GM18505 (cell line): ENCODE results near the gene DMXL2.

Experiments used
- ATAC-seq: cut with Tn5 transposase; IDR thresholded peaks from one replicate; pipeline ENCODE4 v1.9.1; 2021; ENCODE audit not compliant: unreplicated experiment
- POLR2A ChIP-seq: IDR thresholded peaks from 4 replicates; pipeline ENCODE4 v1.6.1; 2011; ENCODE audit warnings: borderline replicate concordance; ENCODE audit not compliant: insufficient read depth, insufficient read length; ENCODE audit errors: extremely low read depth

The DMXL2 gene

DNA sequence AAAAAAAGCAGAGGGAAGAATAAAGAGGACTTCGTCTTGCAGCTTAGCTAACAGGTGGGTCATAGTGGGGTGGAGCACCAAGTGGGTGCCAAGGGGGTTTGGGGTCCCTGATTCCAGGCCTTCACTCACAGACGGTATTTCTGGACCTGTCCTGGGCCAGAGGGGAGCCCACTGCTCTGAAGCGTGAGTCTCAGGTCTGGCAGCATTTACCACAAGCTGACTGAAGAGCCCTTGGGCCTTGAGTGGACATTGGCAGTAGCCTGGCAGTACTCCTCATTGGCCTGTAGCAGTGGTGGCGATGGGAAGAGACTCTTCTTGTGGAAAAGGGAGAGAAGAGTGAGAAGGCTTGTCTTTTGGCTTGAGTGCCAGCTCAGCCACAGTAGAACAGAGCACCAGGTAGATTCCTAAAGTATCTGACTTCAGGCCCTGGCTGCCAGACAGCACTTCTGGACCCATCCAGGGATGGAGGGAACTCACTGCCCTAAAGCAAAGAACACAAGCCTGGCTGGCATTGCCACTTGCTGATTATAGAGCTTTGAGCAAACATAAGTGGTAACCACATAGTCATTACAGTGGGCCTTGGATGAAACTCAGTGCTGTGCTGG, 208.2 kb downstream of the DMXL2 start:
- no peak for ATAC-seq

DNA sequence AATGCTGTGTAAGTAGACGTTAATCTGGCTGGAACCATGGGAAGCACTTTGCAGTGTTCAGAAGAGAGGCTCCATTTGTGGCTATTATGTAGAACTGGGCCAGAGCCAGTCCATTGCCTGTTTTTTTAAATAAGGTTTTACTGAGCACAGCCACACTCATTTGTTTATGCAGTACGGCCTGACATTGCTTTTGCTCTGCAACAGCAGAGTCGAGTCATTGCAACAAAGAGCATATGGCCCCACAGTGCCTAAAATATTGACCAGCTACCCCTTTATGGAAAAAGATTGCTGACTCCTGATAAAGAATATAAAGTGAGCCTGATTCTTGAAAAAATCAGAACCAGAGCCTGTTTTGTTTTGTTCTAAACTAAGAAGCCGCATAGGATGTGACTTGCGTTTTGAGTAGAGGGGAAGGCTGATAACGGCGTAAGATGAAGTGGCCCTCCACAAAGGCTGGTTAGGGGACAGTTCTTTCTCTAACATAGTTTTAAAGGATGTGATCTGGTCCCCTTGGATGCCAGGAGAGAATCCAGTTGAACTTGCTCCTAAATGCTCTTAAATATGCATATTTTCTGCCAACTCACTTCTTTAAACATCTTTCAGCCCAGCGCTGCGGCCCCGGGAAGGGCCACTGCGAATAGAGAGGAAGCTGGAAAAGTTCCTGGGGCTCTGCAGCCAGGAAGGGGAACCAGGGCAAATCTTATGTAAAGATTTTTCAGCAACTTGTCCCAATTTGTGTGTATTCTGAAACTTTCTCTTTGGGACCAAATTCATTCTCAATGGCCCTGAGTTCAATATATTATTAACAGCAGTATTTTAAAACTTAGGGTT, 216.7 kb downstream of the DMXL2 start:
- no peak for TF ChIP-seq POLR2A
- no peak for ATAC-seq

More for the DNA sequence above, 208.2 kb downstream of the DMXL2 start:
- no peak for TF ChIP-seq POLR2A

DNA sequence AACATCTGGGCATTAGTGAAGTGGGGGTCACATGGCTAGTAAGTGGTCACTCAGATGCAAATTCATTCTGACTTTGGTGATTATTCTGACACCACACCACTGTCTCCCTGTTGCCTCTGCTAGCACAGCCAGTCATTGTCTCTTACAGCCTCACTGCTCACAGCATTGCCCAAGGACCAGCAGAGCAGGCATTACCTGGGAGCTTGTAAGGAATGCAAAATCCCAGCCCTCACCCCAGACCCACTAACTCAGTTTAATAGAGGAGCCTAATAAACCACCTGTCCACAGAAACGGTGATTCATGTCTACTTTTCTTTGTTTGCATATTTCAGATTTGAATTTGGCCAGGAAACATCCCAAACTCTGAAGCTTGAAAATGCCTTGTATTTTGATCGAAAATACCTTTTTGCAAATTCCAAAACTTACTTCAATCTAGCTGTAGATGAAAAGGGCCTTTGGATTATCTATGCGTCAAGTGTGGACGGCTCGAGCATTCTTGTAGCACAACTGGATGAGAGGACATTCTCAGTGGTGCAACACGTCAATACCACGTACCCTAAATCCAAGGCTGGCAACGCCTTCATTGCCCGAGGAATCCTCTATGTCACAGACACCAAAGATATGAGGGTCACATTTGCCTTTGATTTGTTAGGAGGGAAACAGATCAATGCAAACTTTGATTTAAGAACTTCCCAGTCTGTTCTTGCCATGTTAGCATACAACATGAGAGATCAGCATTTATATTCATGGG, 218.4 kb downstream of the DMXL2 start:
- no peak for TF ChIP-seq POLR2A

DNA sequence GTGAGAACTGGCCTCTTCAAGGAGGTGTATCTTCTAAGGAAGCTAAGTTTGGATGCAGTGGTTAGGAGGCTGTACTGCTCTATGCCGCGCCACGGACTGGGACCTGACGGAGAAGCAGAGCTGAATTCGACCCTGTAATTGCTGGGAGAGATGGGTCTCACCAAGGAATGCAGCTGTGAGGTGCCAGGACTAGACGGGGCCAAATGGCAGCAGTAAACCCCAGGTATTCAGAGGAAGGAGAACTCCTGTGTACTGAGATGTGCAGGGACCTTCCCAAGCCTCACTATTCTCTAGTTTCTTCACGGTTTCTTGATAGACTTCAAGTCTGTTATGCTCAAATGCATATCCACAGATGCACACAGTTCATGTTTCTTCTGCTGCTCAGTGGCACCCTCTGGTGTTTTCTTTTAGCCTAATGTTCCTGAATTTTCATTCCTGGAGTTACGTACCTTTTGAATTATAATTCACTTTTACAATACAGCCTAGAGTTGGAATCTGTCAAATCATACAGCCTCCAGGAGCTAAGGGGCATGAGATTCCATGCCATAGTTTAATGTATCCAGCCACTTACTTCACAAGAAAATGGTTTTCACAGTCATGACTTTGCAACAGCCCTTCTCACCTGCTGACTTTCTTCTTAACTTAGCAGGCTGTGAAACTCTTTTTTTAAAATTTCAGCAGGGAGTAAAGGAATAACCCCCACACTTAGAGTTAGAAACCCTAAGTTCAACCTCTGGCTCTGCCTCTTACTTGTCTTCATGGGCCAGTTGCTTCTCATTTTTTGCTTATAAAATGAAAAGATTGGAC, 219.3 kb downstream of the DMXL2 start:
- no peak for ATAC-seq

More for the DNA sequence above, 218.4 kb downstream of the DMXL2 start:
- no peak for ATAC-seq

DNA sequence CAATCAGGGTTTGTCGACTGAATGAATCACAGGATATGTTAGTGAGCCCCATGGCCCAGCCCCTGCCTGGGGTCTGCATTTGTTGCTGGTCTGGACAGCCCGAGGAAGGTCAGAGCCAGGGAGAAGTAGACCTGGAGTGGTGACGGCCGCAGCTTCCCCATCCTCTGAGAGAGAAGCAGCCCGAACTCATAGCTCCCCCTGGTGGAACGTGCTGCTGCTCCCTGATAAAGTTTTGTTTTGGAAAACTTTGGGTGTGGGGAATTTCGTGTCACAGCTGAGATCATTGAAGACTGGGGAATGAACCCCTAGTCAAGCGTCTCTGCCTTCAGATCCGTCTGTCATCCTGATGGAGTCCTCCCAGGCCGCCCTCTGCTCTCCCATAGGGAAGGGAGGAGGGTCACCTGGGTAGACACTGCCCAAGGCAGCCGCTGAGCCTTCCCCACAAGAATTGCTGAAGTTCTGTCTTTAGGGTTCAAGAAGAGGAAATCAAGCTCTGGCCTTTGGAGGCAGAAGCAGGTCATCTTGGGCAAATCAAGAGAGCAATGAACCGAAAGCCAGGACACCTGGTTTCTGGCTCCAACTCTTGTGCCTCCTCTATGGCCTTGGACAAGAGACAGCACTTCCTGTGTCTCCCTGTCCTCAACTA, 220.6 kb downstream of the DMXL2 start:
- ATAC-seq = no peak

More for the DNA sequence above, 219.3 kb downstream of the DMXL2 start:
- TF ChIP-seq POLR2A = no peak

DNA sequence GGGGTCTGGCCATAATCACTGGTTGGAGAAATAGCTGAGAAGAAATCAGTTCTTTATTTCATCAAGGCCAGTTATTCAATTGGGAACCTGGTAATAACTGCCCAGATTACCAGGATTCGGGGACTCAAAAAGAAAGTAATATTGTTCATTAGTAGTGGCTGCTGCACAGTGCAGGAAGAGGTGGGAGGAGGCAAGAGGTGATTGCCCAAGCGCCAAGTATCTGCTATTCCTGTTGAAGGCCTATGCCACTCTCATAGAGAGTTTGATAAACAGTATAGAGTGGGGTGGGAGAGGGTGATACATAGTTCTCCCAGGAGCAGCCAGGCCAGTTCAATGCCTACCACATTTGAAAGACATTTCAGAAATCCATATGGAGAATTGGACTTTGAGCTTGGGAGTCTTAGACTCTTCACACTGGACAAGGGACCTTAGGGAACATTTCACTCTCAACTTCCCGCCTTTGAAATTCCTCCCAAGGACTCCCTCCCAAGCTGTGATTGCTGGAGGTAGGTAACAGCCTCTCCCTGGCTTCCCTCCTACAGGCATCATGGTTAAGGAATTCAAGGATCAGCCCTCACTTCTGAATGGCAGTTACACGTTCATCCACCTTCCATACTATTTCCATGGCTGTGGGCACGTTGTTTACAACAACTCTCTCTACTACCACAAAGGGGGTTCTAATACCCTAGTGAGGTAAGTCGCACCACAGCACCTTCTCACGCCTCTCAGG, 221.4 kb downstream of the DMXL2 start:
- TF ChIP-seq POLR2A = no peak
- ATAC-seq = no peak

More for the DNA sequence above, 220.6 kb downstream of the DMXL2 start:
- TF ChIP-seq POLR2A = no peak

DNA sequence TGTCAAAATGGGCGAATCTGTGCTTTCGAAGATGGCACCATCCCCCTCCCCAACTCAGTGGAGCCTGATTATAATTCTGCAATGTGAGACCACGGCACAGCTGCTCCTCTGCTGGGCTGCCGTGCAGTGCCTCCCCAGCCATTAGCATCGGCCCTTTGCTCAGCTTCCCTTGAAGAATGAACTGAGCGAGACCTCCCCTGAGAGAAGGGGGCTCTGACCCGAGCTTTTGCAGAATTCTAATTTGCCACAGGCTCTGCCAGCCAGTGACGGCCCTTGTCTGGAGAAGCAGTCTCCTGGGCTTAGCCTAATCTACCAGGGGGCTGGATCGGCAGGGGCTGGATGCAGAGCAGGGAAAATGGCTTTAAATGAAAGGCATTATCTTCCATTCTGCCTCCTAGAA, 223.9 kb downstream of the DMXL2 start:
- no peak for ATAC-seq
- TF ChIP-seq POLR2A = no peak
